T-helper 2 cell (primary cell): ENCODE measurements around the gene ERVH48-1.
A peak's percentile ranks its signal among the peaks of the same experiment; 100 is the strongest.
"Not testable (repeated sequence)": the region's sequence is repeated elsewhere in the genome, so short reads cannot be mapped to it uniquely, and the experiment has no call there.

Experiments used
- DNase-seq, 5 experiments: peaks; one replicate each; pipeline versions ENCODE4 v3.0.0 to v3.0.0-alpha.2; 2012 to 2022

Gene ERVH48-1

DNA sequence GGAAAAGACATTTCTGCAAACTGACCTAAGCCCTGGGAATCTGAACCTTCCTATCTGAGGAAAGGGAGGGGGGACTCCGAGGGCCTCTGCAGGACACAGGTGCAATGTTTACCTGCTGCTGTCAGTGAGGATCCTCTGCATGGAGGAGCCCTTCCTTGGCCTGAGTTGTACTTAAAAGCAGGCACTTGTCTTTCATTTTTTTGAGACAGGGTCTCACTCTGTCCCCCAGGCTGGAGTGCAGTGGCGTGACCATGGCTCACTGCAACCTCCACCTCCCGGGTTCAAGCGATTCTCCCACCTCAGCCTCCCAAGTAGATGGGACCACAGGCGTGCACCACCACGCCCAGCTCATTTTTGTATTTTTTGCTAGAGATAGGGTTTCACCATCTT lies 13.2 kb upstream of the ERVH48-1 start:
- not testable (repeated sequence) for DNase-seq

DNA sequence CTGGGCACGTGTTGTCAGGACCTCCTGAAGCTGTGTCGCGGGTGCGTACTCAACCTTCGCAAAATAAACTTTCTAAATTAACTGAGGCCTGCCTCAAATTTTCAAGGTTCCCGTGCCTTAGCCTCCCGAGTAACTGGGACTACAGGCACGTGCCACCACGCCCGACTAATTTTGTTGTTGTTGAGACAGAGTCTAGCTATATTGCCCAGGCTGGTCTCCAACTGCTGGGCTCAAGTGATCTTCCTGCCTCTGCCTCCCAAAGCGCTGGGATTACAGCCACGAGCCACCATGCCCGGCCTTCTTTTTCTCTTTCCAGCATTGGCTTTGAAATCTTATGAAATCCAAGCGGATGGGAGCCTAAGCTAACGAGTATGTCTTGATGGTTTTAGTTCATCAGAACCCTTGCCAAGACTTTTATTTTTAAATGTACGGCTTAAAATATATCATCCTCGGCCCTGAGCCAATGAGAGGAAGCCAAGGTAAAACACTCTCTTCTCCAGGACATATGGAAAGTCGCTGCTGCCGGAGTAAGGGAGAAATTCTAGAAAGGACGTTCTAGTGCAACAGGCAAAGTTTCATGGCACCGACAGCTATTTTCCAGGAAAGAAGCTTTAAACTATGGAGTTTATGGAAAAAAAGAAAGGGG lies 12.7 kb upstream of the ERVH48-1 start:
- no peak for DNase-seq

- not testable (repeated sequence) for DNase-seq
Observed at GRCh38 chr21:42937034-42937940, 11.9 kb upstream of the ERVH48-1 start.

DNA sequence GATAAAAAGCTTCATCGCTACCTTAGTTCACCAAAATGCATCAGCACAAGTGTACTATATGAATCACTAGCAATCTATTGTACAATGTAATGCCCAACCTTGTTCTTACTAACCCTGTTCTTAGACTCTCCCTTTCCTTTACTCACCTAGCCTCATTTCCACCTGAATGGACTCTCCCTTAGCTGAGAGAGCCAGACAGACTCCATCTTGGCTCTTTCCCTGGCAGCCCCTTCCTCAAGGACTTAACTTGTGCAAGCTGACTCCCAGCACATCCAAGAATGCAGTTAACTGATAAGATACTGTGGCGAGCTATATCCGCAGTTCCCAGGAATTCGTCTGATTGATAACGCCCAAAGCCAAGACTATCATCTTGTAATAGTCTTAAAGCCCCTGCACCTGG lies 10.9 kb upstream of the ERVH48-1 start:
- DNase-seq: not testable (repeated sequence)

GRCh38 chr21:42933973-42934372 lies 8.5 kb upstream of the ERVH48-1 start:
- not testable (repeated sequence) for DNase-seq

- not testable (repeated sequence) for DNase-seq
Observed at GRCh38 chr21:42933137-42933970, 7.9 kb upstream of the ERVH48-1 start.

DNA sequence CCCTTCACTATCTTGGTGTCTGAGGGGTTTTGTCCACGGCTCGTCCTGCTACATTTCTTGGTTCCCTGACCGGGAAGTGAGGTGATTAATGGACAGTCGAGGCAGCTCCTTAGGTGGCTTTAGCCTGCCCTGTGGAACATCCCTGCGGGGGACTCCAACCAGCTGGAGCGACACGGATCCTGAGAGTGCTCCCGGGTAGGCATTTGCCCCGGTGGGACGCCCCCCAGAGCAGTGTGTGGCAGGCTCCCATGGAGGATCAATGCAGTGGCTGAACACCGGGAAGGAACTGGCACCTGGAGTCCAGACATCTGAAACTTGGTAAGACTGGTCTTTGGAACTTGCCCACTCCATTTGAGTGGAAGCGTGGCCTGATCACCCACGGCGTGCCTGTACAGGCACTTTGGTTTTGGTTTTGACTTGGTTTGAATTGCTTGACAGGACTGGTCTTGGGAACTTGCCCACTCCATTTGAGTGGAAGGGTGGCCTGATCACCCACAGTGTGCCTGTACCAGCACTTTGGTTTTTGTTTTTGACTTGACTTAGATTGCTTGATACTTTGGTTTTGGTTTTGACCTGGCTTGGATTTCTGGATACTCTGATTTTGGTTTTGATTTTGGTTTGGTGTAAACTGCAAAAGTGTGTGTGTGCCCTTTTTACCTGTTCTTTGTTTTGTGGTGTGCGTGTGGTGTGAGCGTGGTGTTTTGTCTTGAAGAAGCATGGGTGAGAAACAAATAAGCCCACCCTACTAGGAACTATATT lies 7.1 kb upstream of the ERVH48-1 start:
- not testable (repeated sequence) for DNase-seq

DNA sequence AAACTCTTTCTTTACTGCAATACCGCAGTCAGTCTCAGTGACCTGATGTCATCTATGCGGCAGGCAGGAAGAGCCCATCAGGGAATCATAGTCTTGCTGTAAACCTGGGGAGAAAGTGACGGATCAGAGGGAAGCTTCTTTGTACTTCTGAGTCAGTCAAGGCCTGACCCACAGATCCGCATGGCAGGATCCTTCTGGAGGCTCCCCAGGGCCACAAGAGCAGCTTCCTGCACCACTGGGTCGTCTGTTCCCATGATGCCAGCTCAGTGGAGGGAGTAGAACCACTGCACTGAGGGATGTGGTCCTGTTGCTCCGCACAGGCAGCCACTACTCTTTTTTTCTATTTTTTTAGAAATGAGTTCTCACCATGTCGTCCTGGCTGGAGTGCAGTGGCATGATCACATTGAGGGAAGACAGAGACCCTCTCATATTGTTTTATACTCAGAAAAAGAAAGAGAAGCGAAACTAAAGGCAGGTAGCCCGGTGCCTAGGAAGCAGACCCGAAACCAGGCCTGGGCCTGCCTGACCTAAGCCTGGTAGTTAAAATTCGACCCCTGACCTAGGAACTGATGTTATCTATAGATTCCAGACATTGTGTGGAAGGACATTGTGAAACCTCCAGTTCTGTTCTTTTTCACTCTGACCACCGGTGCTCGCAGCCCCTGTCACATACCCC lies 6.3 kb upstream of the ERVH48-1 start:
- DNase-seq: no peak

GRCh38 chr21:42929969-42930368 lies 4.5 kb upstream of the ERVH48-1 start:
- no peak for DNase-seq

- not testable (repeated sequence) for DNase-seq
Observed at GRCh38 chr21:42927474-42928200, 2.2 kb upstream of the ERVH48-1 start.

DNA sequence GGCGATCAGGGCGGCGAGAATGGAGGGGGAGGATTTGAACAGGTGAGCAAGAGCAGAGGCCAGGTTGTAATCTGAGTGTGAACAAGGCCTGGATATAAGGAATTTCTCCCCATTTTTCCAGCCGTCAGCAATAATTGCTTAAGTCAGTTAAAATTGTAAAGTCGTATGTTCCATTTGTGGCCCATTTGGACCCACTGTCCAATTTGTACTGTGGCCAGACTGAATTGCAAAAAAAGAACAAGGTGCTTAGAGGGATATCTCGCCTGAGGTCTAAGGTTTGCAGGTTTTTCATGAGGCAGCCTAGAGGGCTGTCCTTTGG lies 1.0 kb downstream of the ERVH48-1 start:
- no peak for DNase-seq

DNA sequence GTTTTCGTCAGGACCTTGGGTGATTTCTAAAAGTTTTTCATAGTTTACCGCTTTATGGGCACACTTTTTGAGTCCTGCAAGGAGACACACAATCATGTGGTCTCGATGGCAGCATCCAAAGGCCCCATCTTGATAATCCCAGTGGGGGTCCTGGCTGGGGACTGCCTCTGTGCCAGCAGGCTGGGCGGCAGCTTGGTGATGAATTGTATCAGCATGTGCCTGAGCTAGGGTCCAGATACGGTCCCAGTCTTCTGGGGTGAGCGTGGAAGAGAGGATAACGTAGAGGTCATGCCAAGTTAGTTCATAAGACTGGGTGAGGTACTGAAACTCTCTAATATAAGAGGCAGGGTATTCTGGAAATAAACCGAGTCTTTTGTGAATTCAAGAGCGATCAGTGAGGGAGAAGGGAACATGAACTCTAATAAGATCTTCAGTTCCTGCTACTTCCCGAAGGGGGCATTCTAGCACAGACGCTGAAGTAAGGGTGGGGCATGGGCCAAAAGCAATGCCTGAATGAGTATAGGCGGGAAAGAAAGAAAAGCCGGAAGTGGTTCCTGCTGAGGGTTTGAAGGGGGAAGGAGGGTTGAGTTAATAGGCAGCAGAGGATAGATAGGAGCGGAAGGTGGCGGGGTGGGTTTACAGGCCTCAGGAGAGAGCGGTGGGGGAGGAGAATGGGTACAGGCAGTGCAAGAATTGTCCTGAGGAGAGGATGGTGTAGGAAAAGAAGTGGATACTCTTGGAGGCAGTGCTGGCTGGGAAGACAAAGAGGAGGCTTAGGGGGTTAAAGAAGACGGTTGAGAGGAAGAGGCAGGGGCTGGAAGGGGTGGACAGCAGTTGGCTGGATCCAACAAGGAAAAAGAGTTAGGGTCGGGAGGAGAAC lies 1.6 kb downstream of the ERVH48-1 start:
- peak in 4 of 5 experiments; percentile 30 to 90 (median 50) for DNase-seq

GRCh38 chr21:42922918-42923317 lies 2.5 kb downstream of the ERVH48-1 start:
- DNase-seq: no peak

DNA sequence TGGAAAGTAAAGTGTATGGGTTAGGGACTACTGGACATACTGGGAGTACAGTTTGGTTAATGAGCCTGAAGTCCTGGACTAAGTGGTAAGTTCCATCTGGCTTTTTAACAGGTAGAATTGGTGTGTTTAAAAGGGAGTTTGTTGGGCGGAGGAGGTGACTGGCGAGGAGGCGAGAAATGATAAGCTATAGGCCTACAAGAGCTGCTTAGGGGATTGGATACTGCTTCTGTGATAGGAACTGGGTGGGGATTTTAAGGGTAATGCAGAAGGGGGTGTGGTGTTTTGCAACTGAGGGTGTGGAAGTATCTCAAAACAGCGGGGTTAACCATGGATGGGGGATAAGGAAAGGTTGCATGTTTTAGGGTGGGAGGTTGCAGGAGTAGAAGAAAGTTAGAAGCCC lies 3.5 kb downstream of the ERVH48-1 start:
- DNase-seq: no peak

GRCh38 chr21:42918291-42918690 lies 7.1 kb downstream of the ERVH48-1 start:
- DNase-seq: no peak

- DNase-seq: no peak
Observed at GRCh38 chr21:42913476-42913875, 12.0 kb downstream of the ERVH48-1 start.

GRCh38 chr21:42911920-42912319 lies 13.5 kb downstream of the ERVH48-1 start:
- not testable (repeated sequence) for DNase-seq

DNA sequence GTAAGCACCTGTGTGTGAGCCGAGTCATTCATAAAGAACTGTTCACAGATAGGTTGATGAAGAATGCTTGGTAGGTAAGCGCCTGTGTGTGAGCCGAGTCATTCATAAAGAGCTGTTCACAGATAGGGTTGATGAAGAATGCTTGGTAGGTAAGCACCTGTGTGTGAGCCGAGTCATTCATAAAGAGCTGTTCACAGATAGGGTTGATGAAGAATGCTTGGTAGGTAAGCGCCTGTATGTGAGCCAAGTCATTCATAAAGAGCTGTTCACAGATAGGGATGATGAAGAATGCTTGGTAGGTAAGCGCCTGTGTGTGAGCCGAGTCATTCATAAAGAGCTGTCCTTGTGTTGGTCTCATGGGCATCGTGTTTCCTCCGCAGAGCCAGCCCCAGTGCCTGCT lies 16.9 kb downstream of the ERVH48-1 start:
- not testable (repeated sequence) for DNase-seq

DNA sequence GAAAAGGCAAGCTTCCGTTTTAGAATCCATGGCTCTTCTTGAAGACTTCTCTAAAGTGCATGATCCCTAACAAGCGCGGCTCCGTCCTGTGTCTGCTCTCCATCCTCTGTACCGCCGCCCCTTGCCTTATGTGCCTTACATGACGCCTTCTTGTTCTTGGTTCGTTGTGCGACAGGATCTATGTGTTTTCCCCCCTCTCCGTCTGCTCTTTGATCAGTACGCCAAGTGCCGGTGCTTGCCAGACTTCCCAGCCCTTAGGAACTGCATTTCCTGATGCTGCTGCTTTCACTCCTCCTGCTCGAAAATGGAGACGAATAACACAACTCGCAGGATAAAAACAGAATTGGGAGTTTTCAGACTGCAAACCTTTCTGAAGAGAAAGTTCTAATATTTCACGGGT lies 19.2 kb downstream of the ERVH48-1 start:
- no peak for DNase-seq

DNA sequence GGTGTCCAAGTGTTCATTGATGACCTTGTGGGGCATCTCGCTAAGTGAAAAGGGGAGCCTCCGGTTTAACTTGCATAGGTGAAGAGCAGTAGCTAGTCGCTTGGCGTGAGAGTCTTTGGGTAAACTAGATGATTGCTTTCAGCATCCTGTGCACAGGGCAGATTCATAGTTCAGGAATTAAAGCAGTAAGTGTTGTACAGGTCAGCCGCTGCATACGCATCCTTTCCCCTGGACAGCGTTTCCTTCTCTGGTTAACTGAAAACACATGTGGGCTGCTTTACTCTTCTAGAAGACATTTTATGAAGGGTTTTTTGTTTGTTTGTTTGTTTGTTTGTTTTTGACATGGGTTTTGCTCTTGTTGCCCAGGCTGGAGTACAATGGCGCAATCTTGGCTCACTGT lies 20.2 kb downstream of the ERVH48-1 start:
- no peak for DNase-seq
